HG02973 (cell line): ENCODE data around the gene SLC39A11.
"Not testable (repeated sequence)": the region's sequence is repeated elsewhere in the genome, so short reads cannot be mapped to it uniquely, and the experiment has no call there.

Experiments used
- ATAC-seq: cut with Tn5 transposase; IDR thresholded peaks from one replicate; pipeline ENCODE4 v1.9.1; 2021; ENCODE audit warnings: moderate library complexity; ENCODE audit not compliant: unreplicated experiment

SLC39A11 gene

DNA sequence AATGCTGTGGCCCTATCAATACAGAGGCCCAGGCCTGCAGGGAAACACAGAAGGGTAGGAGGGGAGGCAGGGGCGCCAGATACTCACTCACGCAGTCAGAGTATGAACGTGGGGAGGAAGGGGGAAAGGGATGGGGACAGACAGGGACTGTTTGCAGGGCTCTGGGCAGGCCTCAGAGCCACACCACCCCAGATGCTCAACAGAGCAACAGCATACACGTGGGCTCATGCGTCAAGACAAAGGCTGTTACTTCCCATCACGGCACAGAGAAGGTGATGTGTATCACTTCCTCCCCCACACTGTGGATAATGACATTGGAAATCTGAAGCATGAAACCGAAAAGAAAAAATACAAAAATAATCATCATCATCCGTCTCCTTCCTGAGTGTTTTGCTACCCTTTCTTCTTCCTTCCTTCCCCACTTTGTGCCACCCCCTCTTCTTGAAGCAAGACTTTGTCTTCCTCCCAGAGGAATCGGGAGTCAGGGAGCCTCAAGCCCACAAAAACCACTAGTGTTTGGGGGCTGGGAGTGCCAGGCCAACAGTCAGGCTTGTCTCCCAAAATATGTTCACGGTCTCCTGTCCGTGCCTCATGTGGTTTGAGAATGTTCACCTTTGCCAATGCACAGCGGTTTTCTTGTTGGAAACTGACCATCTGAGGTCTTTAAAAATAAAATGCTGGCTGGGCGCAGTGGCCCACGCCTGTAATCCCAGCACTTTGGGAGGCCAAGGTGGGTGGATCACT is 20.1 kb downstream of the SLC39A11 start:
- ATAC-seq, result no peak

DNA sequence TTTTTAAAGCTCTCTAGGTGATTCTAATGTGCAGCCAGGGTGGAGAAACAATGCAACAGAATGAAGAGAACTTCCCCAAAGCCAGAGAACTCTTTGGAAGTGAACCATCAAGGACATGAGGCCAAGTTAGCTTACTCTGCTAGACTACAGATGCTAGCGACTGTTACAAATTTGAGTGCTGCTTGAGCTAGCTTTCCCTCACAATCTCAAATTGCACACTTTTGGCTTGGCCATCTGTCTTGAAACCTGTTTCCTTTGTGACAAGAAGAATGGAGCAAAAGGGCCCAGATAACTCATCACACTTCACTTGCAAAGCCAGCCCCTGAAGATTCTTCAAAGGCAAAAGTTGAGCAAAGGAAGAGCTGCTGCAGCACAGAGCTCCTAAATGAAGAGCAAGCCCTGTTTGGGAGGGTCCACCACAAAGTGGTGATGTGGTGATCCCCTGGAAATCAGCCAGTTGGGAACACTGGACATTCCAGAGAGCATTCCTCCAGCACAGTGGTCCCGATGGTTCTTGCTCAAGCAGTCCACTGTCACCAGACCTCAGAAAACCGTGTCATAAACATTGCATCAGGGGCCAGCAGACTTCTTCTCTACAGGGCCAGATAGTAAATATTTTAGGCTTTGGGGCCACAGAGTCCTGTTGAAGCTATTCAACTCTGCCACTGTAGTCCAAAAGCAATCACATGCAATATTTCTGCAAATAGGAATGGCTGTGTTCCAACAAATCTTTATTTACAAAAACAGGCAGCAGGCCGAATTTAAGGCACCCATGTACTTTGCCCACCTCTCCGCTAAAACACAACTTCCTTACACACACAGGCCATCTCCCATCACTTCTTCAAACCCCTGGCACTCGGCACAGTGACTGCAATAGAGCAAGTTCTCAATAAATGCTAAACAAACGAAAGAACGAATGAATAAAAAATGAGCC is 21.2 kb downstream of the SLC39A11 start:
- ATAC-seq, result no peak

- ATAC-seq, result no peak
Measured at GRCh38 chr17:73069841-73070240, 22.6 kb downstream of the SLC39A11 start.

GRCh38 chr17:73069164-73069770 is 23.2 kb downstream of the SLC39A11 start:
- no peak for ATAC-seq

- no peak for ATAC-seq
Measured at GRCh38 chr17:73068322-73069153, 23.9 kb downstream of the SLC39A11 start.

DNA sequence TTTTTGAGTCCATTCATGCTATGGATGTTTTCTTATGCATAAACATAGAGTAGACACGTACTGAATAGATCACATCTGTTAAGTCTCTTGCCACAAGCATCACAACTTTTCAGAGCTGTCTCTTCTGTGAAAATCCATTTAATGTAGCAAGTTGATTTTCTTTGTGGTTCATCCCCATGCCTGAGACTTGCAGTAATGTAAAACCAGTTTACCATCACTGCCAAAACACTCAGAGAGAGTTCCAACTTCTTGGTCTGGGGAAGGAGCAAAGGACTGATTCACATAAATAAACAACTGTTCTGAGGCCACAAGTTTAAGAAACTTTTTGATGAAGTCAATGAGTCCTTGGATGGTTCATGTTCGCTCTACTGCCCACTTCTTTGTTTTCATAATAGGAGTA is 24.8 kb downstream of the SLC39A11 start:
- not testable (repeated sequence) for ATAC-seq

GRCh38 chr17:73067075-73067474 is 25.4 kb downstream of the SLC39A11 start:
- ATAC-seq, result no peak

DNA sequence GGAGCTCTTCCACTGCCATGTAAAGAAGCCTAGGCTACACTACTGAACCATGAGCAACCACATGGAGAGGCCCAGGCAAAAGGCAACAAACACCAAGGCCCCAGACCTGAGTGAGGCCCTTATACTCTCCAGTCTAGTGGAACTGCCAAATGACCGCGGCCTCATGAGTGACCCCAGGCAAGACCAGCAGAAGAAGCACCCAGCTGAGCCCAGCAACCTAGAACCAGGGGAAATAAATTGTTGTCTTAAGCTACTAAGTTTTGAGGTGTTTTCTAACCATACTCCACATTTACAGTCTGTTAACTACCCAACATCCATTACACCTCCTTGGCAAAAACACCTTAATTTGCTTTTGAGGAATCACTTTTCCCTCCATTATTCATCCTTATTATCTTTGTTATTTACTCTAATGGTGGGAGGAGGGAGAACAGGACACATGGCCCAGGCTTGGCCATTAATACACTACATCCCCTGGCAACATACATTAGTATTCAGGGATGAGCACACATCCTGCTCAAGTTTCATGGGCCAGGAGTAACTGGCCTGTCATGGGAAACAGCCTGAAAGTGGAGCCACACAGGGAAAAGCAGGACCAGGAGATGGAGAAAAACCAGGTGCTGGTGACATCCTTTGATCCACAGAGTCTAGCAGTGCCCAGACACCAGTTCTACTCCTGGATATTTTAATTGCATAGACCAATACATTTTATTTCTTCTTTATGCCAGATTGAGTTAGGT is 26.2 kb downstream of the SLC39A11 start:
- ATAC-seq, result no peak

DNA sequence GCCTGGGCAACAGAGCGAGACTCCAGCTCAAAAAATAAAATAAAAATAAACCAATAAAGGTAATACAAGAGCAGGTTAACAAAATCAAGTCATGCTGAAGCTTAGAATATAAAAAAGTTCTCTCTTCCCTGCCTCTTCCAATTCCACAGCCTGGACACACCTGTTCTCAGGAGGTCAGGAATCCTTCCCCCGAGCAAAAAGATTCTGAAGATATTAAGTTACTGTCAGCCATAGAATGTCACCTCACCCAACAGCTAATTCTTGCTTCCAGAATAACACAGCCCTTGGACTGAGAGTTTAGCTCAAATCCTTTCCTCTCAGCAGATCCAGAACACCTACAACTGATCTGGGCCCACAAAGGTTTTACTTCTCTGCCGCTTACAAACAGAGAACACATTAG is 27.1 kb downstream of the SLC39A11 start:
- no peak for ATAC-seq

GRCh38 chr17:73064084-73064938 is 28.2 kb downstream of the SLC39A11 start:
- no peak for ATAC-seq

DNA sequence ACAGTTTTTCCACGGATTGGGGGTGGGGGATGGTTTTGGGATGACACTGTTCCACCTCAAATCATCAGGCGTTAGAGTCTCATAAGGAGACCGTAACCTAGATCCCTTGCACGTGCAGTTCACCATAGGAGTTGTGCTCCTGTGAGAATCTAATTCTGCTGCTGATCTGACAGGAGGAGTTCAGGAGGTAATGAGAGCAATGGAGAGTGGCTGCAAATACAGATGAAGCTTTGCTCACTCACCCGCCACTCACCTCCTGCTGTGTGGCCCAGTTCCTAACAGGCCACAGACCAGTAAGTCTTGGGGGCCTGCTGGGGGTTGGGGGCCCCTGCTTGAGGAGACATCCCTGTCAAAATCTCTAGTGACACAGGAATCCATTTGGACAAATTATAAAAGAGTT is 29.8 kb downstream of the SLC39A11 start:
- no peak for ATAC-seq

DNA sequence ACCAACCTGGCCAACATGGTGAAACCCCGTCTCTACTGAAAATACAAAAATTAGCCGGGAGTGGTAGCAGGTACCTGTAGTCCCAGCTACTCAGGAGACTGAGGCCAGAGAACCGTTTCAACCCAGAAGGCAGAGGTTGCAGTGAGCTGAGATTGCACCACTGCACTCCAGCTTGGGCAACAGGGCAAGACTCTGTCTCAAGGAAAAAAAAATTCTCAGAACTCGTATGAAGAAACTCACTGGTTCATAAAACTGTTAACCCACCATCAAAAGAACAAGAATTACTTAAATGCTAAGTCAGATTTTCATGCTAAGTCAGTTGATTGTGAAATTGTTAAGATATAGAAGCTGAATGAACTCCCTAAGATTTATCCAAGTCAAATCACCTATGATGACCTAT is 31.3 kb downstream of the SLC39A11 start:
- no peak for ATAC-seq

- no peak for ATAC-seq
Measured at GRCh38 chr17:73060721-73061120, 31.8 kb downstream of the SLC39A11 start.

DNA sequence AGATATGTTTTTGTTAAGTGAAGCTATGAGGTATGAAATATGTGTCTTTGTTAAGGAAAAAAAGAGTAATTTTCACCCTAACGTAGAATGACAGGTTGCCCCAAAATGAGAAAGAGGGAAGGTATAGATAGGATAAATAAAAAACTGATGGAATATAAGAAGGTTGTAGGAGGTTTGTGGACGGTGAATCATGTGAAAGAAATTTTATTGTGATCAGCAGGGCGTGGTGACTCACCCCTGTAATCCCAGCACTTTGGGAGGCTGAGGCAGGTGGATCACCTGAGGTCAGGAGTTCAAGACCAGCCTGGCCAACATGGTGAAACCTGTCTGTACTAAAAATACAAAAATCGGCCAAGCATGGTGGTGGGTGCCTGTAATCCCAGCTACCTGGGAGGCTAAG is 32.8 kb downstream of the SLC39A11 start:
- not testable (repeated sequence) for ATAC-seq

- no peak for ATAC-seq
Measured at GRCh38 chr17:73058022-73058421, 34.5 kb downstream of the SLC39A11 start.

GRCh38 chr17:73057196-73057595 is 35.3 kb downstream of the SLC39A11 start:
- ATAC-seq, result no peak

- ATAC-seq, result no peak
Measured at GRCh38 chr17:73052923-73053322, 39.6 kb downstream of the SLC39A11 start.

GRCh38 chr17:73050797-73051196 is 41.7 kb downstream of the SLC39A11 start:
- ATAC-seq, result no peak

DNA sequence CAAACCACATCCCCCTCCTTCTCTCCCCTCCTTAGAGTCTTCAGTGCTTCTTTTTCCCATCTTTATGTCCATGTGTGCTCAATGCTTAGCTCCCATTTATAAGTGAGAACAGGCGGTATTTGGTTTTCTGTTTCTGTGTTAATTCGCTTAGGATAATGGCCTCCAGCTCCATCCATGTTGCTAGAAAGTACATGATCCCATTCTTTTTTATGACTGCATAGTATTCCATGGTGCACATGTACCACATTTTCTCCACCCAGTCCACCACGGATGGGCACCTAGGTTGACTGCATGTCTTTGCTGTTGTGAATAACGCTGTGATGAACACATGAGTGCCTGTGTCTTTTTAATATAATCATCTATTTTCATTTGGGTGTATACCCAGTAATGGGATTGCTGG is 44.3 kb downstream of the SLC39A11 start:
- ATAC-seq, result no peak
